ENCODE measurements around the gene MRPS9. TPM values are rescaled to one million over a fixed set of nuclear protein-coding genes. Genes with fewer than 3 reads are reported as not detected.

Gene MRPS9
- total RNA-seq, 1 experiment from 2014 or later: 60.0 TPM

DNA sequence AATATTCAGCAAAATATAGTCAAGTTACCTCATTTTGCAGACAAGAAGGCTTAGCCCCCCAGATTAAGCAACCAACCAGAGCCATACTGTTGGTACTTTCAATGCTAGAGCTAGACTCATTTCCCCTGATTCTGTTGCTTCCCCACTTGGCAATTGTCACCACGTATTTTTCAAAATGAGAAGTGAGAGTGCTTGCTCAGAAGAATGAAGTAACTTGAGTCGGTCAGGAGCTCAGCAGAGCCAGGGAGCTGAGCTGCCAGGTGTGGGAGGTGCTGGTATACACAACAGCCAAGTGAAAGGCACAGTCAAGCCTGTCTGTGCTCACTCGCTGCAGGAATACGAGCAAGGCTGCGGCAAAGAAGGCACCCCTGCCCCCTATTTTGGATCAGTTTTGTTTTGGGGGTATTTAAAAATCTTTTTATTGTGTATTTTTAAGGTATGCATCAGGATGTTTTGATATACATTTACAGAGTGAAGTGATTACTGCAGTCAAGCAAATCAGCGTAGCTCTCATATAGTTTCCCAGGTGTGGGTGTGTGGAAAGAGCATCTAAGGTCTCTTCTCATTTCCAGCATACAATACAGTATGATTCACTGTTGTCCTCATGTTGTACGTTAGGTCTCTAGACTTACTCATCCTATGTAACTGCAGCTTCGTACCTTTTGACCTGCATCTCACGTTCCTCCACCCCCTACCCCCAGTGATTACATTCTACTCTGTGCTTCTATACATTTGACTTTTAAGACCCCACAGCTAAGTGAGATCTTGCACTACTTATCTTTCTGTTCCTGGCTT lies 62.4 kb downstream of the MRPS9 start:
- Mint-ChIP-seq H3K27ac (no peak overlapping the region), H3K36me3 (ENCODE audit: insufficient read depth in 1 of 3, low read depth in 3 of 3) (peaks cover 25 to 43% (median 33%) of the 10 kb centered on the region in 3 experiments), H3K27me3 (ENCODE audit: low read depth) (peaks cover 3% of the 10 kb centered on the region), H3K4me3 (no peak overlapping the region), H3K4me1 (peaks cover 17% of the 10 kb centered on the region in 2 experiments), H3K9me3 (no peaks in the 10 kb centered on the region)
- no CpG with 5 or more reads among the region's 9 CpGs for WGBS (ENCODE audit: extremely low coverage, insufficient read length, low lambda C conversion rate)
- Histone ChIP-seq H3K23me2 (ENCODE audit: insufficient read length, low read depth, low read length, poor library complexity, severe bottlenecking) (peaks cover 4% of the 10 kb centered on the region), H3K18ac (ENCODE audit: insufficient read length, low read depth, low read length) (no peak overlapping the region), H3K79me1 (ENCODE audit: insufficient read depth, low read depth, low read length, poor library complexity, severe bottlenecking) (no peaks in the 10 kb centered on the region), H3K14ac (ENCODE audit: insufficient read depth, low read length) (no peak overlapping the region), H3K27me3 (ENCODE audit: insufficient read depth, low read length) (no peaks in the 10 kb centered on the region), H3K79me2 (ENCODE audit: insufficient read depth, low read length) (no peaks in the 10 kb centered on the region), H4K8ac (replicated peaks; ENCODE audit: insufficient read length, low read depth, low read length) (no peak overlapping the region), H2BK5ac (ENCODE audit: insufficient read length, low read length) (no peak overlapping the region), H4K5ac (ENCODE audit: insufficient read length, low read depth, low read length) (no peak overlapping the region), H3K23ac (ENCODE audit: insufficient read length, low read depth, low read length) (no peak overlapping the region), H3K4me1 (ENCODE audit: insufficient read depth, low read length) (no peaks in the 10 kb centered on the region; the same call in 1 of the 2 replicates), H3K4me2 (ENCODE audit: insufficient read depth, insufficient read length, low read length) (no peak overlapping the region), H2BK120ac (ENCODE audit: low read depth, low read length, poor library complexity, severe bottlenecking) (no peak overlapping the region), H3K56ac (ENCODE audit: insufficient read length, low read depth, low read length) (no peak overlapping the region), H3K9ac (ENCODE audit: extremely low read depth, insufficient read length, low read length) (no peak overlapping the region), H4K20me1 (ENCODE audit: control insufficient read depth, insufficient read depth, insufficient read length) (no peaks in the 10 kb centered on the region), H2BK12ac (ENCODE audit: insufficient read length, low read depth, low read length) (no peak overlapping the region), H2AK5ac (ENCODE audit: insufficient read length, low read length) (no peak overlapping the region), H4K91ac (ENCODE audit: insufficient read length, low read depth, low read length) (no peak overlapping the region), H2BK15ac (ENCODE audit: low read depth, low read length) (no peak overlapping the region), H3T11ph (ENCODE audit: low read length) (no peak overlapping the region), H2BK20ac (ENCODE audit: low read depth, low read length, poor library complexity, severe bottlenecking) (no peak overlapping the region), H3K9me3 (ENCODE audit: control insufficient read depth, low read depth, low read length) (no peaks in the 10 kb centered on the region), H3K27ac (ENCODE audit: insufficient read length, low read depth, low read length) (no peak overlapping the region), H2AFZ (ENCODE audit: low read length) (no peak overlapping the region), H3K4ac (ENCODE audit: low read depth, low read length) (no peak overlapping the region)
- DNase-seq: no peak
- TF ChIP-seq, protein P1, sequence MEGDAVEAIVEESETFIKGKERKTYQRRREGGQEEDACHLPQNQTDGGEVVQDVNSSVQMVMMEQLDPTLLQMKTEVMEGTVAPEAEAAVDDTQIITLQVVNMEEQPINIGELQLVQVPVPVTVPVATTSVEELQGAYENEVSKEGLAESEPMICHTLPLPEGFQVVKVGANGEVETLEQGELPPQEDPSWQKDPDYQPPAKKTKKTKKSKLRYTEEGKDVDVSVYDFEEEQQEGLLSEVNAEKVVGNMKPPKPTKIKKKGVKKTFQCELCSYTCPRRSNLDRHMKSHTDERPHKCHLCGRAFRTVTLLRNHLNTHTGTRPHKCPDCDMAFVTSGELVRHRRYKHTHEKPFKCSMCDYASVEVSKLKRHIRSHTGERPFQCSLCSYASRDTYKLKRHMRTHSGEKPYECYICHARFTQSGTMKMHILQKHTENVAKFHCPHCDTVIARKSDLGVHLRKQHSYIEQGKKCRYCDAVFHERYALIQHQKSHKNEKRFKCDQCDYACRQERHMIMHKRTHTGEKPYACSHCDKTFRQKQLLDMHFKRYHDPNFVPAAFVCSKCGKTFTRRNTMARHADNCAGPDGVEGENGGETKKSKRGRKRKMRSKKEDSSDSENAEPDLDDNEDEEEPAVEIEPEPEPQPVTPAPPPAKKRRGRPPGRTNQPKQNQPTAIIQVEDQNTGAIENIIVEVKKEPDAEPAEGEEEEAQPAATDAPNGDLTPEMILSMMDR (conservative IDR thresholded peaks at IDR 0.05): no peak
